Stimulated activated CD4-positive, alpha-beta T cell treated with anti-CD3 and anti-CD28 coated beads, Interleukin-12 subunit alpha, Interleukin-12 subunit beta, amount 100 ng/mL, for 4 hours (primary cell): Measurements from ENCODE around the gene POLR3B.
"Not testable (repeated sequence)": the region's sequence is repeated elsewhere in the genome, so short reads cannot be mapped to it uniquely, and the experiment has no call there.

Source experiments
- DNase-seq: peaks from one replicate; pipeline ENCODE4 v3.0.0-alpha.2; 2020

POLR3B gene

DNA sequence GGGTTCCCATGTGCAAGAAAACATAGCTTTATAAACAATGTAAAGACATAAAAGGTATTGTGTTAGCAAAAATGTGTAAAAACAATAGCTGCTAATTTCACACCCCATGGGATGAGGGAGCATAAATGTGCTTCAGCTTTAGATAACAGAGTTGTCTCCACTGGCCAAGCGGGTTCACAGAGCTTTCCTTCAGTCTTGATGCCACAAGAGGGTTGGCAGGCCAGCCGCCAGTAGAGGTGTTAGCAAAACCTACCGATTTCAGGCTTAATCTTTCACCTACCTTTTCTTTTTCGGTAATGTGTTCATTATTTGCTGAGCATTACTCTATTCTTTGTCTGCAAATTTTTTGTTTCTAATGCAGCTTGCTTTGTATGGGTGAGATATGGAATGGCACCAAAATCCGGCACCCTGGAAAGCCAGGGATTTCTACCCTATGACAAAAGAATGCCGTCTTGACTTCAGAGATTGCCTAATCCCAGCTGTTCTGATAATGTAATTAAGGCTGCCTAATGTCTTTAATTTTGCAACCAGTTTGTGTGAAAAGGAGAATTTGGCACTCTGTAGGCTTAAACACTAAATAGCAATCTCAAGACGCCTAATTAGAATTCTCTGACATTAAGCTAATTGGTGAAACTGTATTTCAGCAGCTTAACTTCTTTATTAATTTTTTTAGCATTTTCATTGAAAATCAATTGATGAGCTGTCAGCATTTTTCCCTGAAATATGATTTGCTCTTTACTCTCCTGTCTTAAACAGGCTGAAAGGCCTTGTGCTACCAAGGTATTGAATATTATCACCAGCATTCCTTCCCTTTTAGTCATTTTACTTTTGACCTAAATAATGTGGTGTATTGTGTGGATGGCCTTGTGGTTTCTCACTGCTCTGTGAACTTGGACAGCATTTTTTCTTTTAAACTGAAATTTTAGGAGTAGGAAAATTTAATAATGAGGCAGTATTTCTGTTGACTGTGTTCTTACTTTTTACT, 60.7 kb downstream of the POLR3B start:
- DNase-seq, result no peak

DNA sequence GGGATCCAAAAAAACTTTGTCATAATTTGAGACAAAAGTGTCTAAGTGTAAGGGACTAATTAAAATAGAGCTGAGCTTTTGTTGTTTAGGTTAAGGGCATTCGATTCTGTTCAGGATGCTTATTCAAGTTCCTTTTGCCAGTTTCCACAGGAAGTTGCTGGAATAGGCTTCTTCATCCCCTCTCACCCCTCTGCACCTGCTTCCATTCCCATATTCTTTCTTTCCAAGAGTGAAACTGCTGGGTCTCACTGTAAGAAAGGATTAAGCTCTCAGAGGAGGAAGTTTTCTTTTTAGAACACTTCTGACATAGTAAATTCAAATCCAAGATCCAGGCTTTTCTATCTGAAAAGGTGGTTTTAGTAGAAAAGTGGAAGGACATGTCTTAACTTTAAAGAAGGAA, 61.4 kb downstream of the POLR3B start:
- no peak for DNase-seq

DNA sequence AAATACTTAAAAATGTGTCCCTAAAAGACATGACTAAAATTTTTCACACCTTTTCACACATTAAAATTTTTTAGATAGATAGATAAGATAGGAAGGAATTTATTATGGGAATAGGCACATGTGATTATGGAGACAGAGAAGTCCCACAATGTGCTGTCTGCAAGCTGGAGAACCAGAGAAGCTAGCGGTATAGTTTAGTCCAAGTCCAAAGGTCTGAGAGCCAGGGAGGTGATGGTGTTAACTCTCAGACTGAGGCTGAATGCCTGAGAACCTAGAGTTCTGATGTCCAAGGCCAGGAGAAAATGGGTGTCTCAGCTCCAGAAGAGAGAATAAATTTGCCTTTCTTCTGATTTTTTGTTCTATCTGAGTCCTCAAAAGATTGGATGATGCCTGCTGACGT, 65.7 kb downstream of the POLR3B start:
- DNase-seq, result no peak

DNA sequence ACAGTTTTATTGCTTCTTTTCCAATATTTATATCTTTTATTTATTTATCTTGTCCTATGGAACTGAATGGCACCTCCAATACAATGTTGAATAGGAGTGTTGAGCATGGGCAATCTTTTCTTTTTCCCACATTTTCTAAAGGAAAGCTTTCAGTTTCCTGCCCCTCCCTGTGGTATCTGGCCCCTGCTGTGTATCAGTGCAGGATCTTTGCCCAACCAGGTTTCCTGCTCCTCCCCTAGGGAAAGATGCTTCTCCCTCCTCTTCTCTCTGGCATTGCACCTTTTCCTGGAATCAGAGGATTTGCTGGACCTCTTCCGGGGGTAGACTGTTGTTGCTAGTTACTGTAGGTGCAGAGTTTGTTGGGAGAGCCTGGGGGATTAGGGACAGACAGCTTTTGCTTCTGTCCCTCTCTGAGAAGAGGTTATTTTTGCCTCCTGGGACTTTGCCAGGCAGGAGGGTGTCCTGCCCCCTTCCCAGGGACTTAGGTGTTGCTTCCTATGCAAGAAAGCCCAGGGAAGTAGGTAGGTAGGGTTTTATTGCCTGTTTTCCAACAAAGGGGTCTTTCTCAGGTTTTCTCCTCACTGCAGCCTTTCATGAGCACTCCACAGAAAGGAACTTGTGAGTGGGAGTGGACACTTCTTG, 67.6 kb downstream of the POLR3B start:
- DNase-seq, result no peak

DNA sequence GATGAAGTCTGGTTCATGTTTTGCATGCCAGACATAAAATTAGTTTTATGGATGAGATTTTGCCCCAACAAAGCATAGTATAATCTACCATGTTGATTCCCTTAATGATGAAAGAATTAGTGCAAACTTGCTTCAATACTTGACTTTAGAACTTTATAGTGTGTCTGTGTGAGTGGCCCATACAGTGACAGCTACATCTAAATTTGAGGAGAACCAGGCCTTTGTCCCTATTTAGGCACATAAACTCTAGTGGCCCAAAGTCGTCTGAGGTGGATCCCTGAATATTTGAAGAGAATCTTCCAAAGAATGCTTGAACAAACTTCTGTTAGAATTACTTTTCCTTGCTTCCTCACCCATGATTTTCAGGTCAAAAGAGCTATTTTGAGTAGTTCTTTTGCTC, 70.4 kb downstream of the POLR3B start:
- no peak for DNase-seq

DNA sequence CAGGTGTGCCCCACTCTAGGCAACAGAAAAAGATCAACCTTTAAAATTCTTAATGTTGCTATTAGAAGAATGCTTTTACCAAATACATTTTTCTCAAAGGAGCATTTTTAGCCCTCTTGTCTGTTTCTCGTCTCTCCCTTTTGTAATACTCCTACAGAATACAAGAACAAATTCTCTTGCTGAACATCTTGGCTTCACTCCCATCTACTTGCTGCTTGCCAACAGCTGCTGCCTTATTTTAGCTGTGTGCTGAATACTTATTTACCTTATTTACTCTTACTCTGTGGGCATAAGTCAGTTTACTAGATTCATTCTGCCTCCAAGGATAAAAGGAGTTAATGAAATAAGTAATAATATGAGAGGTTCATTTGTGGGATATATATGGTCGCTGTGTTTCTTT, 70.8 kb downstream of the POLR3B start:
- no peak for DNase-seq

DNA sequence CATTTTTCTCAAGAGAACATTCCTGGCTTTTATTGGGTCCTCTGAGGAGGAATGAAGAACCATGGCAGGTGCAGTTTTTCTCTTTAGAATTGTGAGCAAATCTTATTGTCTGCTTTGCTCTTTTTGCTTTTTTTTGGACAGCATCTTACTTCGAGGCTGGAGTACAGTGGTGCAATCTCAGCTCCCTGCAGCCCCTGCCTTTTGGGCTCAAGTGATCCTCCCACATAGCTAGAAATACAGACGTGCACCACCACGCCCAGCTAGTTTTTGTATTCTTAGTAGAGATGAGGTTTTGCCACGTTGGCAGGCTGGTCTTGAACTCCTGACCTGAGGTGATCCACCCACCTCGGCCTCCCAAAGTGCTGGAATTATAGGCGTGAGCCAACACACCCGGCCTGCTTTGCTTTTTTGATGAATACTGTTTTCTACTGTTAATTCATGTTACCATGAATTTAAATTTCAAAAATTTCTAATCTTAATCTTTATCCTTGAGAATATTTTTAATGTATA, 71.5 kb downstream of the POLR3B start:
- DNase-seq, result no peak

DNA sequence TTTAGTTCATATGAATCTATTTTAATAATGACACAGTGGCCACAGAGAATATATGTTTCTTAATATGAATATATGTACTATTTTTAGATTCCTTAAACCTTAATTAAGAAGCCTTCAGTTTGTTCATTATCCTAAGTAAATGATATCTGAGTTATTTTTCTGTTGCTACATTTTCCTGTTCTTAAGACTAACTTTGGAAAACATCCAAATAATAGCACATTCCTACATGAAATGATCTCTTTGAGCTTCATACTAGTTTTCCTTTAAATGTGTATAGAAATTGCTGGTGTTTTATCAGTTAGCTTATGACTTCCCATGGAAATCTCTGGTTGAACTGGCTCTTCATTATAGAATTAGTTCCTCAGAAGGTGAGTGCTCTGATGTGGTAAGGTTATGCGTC, 72.1 kb downstream of the POLR3B start:
- DNase-seq, result no peak

DNA sequence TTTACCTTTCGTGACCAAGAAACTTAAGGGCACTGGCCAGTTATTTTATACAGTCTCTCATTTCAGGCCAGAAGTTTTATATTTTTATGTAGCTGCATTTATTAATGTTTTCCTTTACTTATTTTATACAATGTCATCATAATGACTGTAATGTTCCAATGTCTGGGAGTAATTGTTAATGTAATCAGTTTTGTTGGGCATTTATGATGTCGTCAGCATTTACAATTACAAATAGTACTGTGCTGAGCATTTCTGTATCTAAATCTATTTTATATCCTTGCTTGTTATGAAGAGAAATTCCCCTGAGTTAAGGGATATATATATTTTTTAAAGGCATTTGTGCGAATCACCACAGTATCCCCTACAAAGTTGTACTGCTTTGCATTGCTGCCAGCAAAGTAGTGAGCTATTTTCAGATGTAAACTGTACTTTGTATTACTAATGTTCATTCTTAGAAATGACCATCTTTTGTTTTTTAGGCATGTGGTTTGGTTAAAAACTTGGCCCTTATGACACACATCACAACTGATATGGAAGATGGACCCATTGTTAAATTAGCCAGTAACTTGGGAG, 74.4 kb downstream of the POLR3B start:
- no peak for DNase-seq

DNA sequence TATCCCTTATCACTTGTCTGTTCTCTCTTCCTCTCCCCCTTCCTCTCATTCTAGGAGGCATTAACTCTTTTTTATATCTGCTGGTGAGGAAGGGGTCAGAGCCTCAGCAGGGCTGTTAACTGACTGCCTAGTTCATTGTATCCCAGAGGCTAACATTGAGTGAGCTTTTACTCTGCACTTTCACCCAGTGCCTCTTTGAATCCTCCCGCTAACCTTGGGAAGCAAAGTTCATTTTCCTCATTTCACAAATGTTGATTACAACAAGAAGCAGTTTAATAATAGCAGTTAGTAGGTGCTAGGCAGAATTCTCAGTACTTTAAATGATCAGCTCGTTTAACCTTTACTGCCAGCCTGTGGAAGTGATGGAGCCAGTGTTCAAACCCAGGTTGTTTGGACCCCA, 75.5 kb downstream of the POLR3B start:
- DNase-seq, result no peak

DNA sequence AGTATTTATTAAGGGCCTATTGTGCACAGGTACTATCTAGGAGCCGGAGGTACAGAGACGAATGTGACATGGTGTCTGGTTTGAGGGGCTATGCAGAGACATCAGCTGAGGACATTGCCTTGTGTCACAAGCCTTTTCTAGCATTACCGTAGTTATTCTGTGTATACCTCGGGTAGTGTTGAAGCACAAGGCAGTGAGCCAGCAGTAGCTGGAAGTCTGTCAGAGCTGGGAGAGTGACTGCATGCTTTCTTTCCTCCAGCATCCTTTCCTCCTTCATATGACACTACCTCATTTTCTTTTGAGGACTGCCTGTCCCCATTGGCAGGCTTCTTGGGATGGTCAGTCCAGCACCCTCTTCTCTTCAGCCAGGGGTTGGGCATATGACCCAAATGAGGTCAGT, 77.0 kb downstream of the POLR3B start:
- DNase-seq, result no peak

DNA sequence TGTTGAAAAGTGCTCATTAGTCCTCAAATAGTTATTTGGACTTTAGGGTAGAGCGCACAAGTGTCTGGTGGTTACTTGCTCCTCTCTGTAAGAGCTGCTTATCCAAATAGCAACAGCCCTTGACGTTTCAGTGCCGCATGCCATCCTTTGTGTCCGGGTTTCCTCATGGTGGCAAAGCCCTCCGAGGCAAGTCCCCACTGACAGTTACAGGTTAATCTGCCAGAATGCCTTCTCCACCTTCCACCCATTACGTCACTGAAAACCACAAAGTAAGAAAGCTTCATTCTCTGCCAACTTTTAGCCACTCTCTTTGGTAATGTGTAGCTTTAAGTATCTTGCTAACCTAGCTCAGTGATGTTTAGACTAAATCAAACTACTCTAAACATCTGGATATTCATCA, 78.6 kb downstream of the POLR3B start:
- DNase-seq, result no peak

DNA sequence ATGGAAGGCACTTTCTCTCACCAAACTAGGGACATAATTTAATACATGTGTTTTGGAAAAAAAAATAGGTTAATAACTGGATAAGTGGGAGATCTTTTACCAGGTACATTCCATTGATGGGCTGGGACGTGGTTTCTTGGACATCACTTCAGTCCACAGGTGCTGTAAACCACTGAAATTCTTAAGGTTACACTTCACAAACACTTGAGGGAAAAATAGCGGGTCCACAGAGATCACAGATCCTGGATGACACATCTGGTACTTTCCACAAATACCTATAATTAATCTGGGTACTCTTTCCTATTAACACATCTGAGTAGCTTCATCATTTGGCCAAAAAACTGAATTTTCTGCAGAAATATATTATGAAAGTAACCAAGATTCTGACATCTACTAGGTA, 85.0 kb downstream of the POLR3B start:
- DNase-seq, result no peak

DNA sequence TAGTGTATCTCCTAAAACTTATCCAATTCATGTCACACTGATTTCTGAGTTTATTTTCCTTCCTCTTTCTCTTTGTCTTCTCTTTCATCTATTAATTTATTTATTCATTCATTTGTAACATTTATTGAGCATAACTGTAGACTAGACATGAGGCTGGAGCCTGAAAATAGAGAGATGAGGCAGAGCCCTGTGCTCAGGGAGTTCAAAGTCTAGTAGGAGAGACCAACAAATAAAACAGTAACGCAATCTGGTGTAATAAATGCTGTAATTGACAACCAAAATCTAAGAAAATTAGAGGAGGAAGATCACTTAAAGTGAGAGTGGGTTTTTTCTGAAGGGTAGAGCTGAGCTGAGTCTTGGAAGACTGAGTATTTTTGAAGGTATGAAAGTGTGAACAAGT, 87.5 kb downstream of the POLR3B start:
- DNase-seq, result no peak

DNA sequence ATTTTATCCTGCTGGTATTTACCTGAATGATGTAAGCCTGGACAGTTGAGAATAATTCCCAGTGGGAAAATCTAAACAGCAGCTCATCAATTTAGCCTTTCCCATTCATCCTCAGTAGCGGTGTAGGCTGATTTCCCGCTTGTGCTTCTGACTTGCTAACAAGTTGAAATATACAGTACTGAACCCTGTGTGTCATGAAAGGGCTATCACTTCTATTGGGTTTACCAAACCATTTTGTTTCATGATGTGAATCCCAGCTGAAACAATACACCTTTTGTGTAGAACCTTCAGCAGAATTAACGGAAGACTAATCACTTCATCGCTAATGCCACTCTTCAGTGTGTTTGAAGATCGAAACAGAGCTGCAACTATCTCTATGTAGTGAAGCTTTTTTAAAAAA, 88.4 kb downstream of the POLR3B start:
- DNase-seq, result no peak

DNA sequence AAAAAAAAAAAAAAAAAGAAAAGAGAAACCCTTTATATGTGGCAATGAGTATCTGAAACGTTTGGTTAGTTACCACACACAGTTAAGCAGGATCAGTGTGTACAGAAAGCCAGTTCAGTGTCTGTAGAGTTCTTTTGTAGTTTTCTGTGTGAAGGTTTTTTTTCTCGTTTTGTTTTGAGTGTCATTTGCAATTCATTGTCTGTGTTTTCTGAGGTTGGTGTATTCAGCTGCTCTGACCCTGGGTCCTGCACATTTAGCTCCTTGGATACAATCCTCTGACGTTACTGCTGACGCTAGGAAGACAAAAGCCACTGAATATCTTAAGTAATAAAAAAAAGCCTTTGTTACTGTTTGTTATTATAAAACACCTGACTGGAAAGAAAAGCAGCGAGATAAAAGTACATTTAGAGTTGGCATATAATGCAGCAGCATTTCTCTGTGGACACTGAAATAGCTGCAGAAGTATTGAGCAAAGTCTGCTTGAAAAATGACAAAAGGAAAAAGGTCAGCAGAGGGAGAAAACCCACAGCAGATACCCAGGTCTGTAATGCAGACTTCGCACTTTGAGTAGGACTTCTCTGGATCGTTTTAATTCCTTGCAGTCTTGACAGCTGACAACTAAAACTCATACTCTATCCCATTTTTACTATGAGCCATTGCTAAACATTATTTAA, 89.0 kb downstream of the POLR3B start:
- DNase-seq, result no peak

DNA sequence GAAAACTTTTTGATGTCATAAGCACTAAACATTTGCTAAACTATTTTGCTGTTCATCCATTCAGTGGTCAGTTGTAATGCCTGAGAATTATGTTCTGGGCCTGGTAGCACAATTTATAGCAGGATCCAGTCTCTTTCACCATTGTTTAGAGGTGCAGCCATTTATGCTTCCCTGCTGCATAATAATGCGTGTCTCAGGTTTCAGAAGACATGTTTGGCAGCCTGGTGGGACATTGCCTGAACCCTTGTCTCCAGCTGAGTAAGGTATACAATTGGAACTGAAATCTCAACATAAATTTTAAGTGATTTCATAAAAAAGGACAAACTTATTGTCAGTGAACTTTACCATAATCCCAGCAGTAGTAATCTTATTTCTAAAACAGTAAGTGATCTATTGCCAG, 94.8 kb downstream of the POLR3B start:
- DNase-seq, result no peak

DNA sequence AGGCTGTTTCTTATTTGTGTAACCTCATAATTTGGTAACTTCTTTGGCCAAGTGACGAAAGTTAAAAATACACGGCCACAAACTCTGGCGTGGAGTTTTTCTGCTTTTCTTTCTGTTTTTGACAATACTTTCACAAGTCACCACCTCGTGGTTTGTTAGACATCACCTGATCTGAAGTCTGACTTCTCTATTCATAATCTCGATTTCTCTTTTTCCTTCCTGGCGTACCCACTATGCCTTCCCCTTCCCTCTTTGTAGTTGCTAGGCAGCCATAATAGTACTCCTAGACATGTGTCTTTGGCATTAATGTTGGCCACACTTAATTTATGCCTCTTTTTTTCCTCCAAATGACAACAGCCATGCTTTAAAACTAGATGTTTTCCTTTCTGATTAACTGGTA, 97.6 kb downstream of the POLR3B start:
- no peak for DNase-seq

DNA sequence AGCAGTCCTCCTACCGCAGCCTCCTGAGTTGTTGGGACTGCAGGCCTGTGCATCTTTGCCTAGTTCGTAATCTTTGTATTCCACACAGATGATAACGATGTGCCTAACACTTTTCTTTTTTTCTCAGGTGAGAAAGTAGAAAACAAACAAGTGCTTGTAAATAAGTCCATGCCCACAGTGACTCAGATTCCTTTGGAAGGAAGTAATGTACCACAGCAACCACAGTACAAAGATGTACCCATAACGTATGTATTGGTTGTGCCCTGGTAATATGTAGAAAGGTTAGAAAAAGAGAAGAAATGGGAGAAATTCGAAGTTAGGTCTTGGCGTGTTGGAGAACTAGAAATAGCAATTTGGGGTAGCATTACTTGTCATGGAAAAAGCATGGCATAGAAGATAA, 101.6 kb downstream of the POLR3B start:
- DNase-seq, result no peak

DNA sequence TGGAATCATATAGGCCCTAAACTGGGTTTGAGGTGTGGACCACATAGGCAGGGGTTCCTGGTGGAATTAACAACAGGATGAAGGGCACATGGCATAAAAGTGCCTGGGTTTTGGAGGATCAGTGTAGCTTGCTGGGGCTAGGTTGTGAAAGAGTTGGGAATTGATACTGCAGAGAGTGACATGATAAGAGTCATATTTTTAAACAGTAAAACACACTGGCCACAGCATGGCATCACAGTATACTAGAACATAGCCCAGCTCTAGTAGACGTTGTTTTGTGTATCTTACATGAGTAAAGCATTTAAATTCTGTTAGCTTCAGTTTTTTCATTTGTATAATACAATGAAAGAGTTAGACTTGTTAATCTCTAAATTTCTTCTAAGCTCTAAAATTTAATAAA, 102.0 kb downstream of the POLR3B start:
- DNase-seq, result no peak

DNA sequence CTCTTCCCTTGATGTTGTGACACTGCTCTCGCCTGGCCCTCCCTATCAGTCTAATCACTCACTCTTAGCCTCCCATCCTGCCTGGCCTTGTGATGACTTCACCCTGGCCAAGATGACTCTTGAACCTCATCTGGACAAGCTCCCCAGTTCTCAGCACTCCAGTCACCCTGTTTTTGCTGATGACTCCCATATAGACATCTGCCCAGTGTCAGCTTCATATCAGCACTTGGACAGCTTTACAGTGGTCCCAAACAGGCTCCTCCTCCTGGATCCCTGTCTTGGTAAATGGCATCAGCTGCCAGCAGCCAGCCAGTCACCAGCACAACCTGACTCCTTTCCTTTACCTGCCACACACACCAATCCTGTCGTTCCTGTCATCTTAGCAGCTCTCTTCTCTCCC, 104.2 kb downstream of the POLR3B start:
- DNase-seq, result no peak

DNA sequence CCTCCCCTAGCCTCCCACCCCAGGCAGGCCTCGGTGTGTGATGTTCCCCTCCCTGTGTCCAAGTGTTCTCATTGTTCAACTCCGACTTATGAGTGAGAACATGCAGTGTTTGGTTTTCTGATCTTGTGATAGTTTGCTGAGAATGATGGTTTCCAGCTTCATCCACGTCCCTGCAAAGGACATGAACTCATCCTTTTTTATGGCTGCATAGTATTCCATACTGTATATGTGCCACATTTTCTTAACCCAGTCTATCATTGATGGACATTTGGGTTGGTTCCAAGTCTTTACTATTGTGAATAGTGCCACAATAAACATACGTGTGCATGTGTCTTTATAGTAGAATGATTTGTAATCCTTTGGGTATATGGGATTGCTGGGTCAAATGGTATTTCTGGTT, 108.1 kb downstream of the POLR3B start:
- not testable (repeated sequence) for DNase-seq

DNA sequence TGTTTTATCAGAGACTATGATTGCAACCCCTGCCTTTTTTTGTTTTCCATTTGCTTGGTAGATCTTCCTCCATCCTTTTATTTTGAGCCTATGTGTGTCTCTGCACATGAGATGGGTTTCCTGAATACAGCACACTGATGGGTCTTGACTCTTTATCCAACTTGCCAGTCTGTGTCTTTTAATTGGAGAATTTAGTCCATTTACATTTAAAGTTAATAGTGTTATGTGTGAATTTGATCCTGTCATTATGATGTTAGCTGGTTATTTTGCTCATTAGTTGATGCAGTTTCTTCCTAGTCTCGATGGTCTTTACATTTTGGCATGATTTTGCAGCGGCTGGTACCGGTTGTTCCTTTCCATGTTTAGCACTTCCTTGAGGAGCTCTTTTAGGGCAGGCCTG, 118.1 kb downstream of the POLR3B start:
- DNase-seq, result not testable (repeated sequence)
